Tibial nerve (tissue), 4 donors: ENCODE results near the gene S100A7A.

Experiments
- CTCF ChIP-seq, 5 experiments: fragments of 200-600 bp in 3 of 5; fragments of 450-650 bp in 2 of 5; sonication (generic) in 3 of 5; IDR thresholded peaks; one replicate each; pipeline ENCODE4 v1.5.1; 2016 to 2019; ENCODE audit warnings: antibody characterized with exemption in 5 of 5, mild to moderate bottlenecking in 3 of 5, moderate library complexity in 2 of 5
- EP300 ChIP-seq, 2 donors: sonication (generic); formaldehyde crosslinking; IDR thresholded peaks; one replicate each; pipeline ENCODE4 v1.6.1; 2017; ENCODE audit warnings: antibody characterized with exemption in 2 of 2, mild to moderate bottlenecking in 1 of 2
- POLR2A ChIP-seq, 2 donors: fragments of 450-650 bp; IDR thresholded peaks; one replicate each; pipeline ENCODE4 v1.6.1; 2017; ENCODE audit warnings: antibody characterized with exemption in 2 of 2, mild to moderate bottlenecking in 2 of 2, moderate library complexity in 2 of 2

GRCh38 chr1:153439273-153439672, 23.0 kb downstream of the S100A7A start:
- TF ChIP-seq CTCF (IDR thresholded peaks at IDR 0.05) = no peak
- TF ChIP-seq POLR2A (IDR thresholded peaks at IDR 0.05) = no peak
- TF ChIP-seq EP300 (IDR thresholded peaks at IDR 0.05) = no peak
